ENCODE data around the gene TMEM179B. TPM values are rescaled to one million over a fixed set of nuclear protein-coding genes. Genes with fewer than 3 reads are reported as not detected.

The TMEM179B gene
- total RNA-seq, 1 donor from 2014 or later: 61.9 TPM

DNA sequence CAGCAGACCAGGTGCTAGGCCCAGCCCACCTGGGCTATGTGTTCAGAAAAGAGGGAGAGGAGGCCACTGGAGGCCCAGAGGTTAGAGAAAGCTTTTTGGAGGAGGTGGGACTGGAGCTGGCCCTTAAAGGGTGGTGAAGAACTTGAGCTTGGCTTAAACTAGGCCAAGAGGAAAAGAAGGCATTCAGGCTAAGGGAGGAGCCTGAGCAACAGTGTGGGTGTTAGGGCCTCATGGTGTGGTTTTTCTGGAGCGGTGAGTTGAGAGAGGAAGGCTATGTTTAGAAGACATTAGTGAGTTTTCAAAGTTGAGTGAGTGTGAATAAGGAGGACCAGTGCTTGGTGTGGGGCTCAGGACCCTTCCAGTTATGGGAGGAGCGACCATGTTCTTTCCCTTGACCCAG, 9.8 kb upstream of the TMEM179B start:
- intact Hi-C loops (cut with DNase I): no loop called here
- Histone ChIP-seq H3K4me3 (no peak overlapping the region), H3K9me3 (no peaks in the 10 kb centered on the region), H3K27ac (no peak overlapping the region), H3K4me1 (peaks cover 2% of the 10 kb centered on the region), H3K27me3 (no peaks in the 10 kb centered on the region), H3K36me3 (peaks cover 0 to 31% of the 10 kb centered on the region in 2 donors)
- DNase-seq (ENCODE audit: extremely low spot score in 2 of 2): no peak
- TF ChIP-seq POLR2A (IDR thresholded peaks at IDR 0.05): no peak
- TF ChIP-seq, protein P1, sequence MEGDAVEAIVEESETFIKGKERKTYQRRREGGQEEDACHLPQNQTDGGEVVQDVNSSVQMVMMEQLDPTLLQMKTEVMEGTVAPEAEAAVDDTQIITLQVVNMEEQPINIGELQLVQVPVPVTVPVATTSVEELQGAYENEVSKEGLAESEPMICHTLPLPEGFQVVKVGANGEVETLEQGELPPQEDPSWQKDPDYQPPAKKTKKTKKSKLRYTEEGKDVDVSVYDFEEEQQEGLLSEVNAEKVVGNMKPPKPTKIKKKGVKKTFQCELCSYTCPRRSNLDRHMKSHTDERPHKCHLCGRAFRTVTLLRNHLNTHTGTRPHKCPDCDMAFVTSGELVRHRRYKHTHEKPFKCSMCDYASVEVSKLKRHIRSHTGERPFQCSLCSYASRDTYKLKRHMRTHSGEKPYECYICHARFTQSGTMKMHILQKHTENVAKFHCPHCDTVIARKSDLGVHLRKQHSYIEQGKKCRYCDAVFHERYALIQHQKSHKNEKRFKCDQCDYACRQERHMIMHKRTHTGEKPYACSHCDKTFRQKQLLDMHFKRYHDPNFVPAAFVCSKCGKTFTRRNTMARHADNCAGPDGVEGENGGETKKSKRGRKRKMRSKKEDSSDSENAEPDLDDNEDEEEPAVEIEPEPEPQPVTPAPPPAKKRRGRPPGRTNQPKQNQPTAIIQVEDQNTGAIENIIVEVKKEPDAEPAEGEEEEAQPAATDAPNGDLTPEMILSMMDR (IDR thresholded peaks at IDR 0.05): no peak

DNA sequence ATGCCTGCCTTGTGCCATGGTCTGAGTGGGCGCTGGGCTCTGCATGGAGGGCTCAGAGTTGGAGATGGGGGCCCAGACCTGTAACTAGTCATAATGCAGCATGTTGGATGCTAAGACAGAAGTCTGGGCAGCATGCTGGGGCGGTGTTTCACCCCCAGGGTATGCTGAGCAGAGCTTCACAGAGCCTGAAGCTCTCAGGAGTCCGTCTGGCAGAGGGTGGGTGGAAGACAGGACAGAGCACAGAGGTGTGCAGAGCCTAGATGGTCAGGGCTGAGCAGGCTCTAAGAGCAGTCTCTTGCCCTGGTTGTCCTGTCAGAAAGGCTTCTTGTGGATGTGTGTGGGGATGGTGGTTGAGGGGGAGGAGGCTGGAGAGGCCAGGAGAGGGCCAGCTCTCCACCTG, 8.8 kb upstream of the TMEM179B start:
- Histone ChIP-seq H3K27ac (no peak overlapping the region), H3K36me3 (peaks cover 0 to 31% of the 10 kb centered on the region in 2 donors), H3K4me1 (no peaks in the 10 kb centered on the region), H3K9me3 (no peaks in the 10 kb centered on the region), H3K27me3 (no peaks in the 10 kb centered on the region), H3K4me3 (no peak overlapping the region)
- intact Hi-C loops (cut with DNase I): no loop called here
- no peak for TF ChIP-seq POLR2A (IDR thresholded peaks at IDR 0.05)
- TF ChIP-seq POLR2AphosphoS5 (IDR thresholded peaks at IDR 0.05; ENCODE audit: insufficient read depth in 1 of 2, low read depth in 1 of 2): no peak
- TF ChIP-seq, protein P1 (IDR thresholded peaks at IDR 0.05): no peak
- DNase-seq (ENCODE audit: extremely low spot score in 2 of 2): no peak

DNA sequence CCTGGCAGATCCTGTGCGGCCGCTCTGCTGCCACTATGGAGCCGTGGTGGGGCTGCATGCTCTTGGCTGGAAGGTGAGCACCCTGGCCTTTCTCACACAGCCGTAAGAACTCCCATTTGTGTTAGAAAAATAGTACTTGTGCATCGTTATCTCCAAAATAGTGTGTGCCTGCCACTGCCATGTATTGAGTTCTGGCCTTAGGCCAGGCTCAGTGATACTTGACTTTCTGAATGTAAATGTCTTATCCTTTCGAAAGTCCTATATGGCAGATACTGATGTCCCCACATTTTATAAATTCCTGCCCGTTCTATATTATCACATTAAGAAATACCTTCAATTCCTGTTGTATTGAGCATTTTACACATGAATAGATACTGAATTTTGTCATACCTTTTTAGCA, 4.4 kb upstream of the TMEM179B start:
- intact Hi-C loops (cut with DNase I): loop anchor here (10.0 kb wide), 1 partner anchor 52 kb away; the partner anchor contains the start of genes STX5, TEX54 and WDR74

DNA sequence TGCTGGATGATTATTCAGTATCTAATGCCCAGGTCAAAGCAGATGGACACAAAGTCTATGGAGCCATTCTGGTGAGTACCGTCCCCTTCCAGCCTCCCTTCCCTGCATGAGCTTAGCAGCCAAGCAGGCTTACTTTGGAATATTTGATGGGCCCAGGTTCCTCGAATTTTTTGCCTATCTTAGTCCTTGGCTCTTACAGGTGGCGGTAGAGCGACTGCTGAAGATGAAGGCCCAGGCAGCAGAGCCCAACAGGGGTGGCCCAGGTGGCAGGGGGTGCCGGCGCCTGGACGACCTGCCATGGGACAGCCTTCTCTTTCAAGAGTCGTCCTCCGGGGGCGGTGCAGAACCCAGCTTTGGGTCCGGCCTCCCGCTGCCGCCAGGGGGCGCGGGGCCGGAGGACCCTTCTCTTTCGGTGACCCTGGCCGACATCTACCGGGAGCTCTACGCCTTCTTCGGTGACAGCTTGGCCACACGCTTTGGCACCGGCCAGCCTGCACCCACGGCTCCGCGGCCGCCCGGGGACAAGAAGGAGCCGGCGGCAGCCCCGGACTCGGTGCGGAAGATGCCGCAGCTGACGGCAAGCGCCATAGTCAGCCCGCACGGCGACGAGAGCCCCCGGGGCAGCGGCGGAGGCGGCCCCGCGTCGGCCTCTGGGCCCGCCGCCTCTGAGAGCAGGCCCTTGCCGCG, 741 bp upstream of the TMEM179B start:
- Histone ChIP-seq H3K27ac (peak overlapping the region; percentile 99), H3K4me3 (peak overlapping the region; percentile 87 to 95), H3K36me3 (peaks cover 0 to 6% of the 10 kb centered on the region in 2 donors), H3K9me3 (no peaks in the 10 kb centered on the region), H3K4me1 (peaks cover 46% of the 10 kb centered on the region), H3K27me3 (no peaks in the 10 kb centered on the region)
- intact Hi-C loops (cut with DNase I): loop anchor here (5.0 to 10.0 kb wide), 2 partner anchors 48 to 76 kb away; partner anchors contain the start of genes STX5, TEX54 and WDR74
- DNase-seq (ENCODE audit: extremely low spot score in 2 of 2): no peak
- TF ChIP-seq POLR2A (IDR thresholded peaks at IDR 0.05) (no peak), POLR2AphosphoS5 (IDR thresholded peaks at IDR 0.05; ENCODE audit: insufficient read depth in 1 of 2, low read depth in 1 of 2) (no peak)
- TF ChIP-seq, protein P1 (IDR thresholded peaks at IDR 0.05): peak; percentile 77 to 95 (median 89)

More for the DNA sequence above, 4.4 kb upstream of the TMEM179B start:
- H3K27me3 ChIP-seq: no peaks in the 10 kb centered on the region
- TF ChIP-seq POLR2AphosphoS5 (IDR thresholded peaks at IDR 0.05; ENCODE audit: insufficient read depth in 1 of 2, low read depth in 1 of 2) (no peak), POLR2A (IDR thresholded peaks at IDR 0.05) (no peak)
- TF ChIP-seq, protein P1 (IDR thresholded peaks at IDR 0.05): no peak
- no peak overlapping the region for H3K27ac ChIP-seq
- DNase-seq (ENCODE audit: extremely low spot score in 2 of 2): no peak
- peaks cover 0 to 11% of the 10 kb centered on the region in 2 donors for H3K36me3 ChIP-seq
- H3K9me3 ChIP-seq: no peaks in the 10 kb centered on the region
- no peak overlapping the region for H3K4me3 ChIP-seq
- peaks cover 10% of the 10 kb centered on the region for H3K4me1 ChIP-seq

DNA sequence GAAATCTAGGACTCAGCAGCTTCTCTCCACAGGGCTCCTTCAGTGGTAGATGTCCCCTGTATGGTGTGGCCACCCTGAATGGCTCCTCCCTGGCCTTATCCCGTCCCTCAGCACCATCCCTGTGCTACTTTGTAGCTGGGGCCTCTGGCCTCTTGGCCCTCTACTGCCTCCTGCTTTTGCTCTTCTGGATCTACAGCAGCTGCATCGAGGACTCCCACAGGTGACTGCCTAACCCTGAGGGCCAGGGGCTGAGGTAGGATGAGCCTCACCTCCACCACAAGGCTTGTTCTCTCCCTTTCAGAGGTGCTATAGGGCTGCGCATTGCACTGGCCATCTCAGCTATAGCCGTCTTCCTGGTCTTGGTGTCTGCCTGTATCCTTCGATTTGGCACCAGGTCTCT, 1.8 kb downstream of the TMEM179B start:
- Histone ChIP-seq H3K4me1 (peaks cover 57% of the 10 kb centered on the region), H3K9me3 (no peaks in the 10 kb centered on the region), H3K36me3 (peaks cover 0 to 18% of the 10 kb centered on the region in 2 donors), H3K4me3 (no peak overlapping the region), H3K27me3 (no peaks in the 10 kb centered on the region), H3K27ac (no peak overlapping the region)
- TF ChIP-seq POLR2A (IDR thresholded peaks at IDR 0.05): no peak
- TF ChIP-seq, protein P1 (IDR thresholded peaks at IDR 0.05): no peak
- TF ChIP-seq POLR2AphosphoS5 (IDR thresholded peaks at IDR 0.05; ENCODE audit: insufficient read depth in 1 of 2, low read depth in 1 of 2): no peak
- intact Hi-C loops (cut with DNase I): loop anchor here (5.0 to 10.0 kb wide), 2 partner anchors 46 to 73 kb away; partner anchors contain the start of genes STX5, TEX54 and WDR74
- DNase-seq (ENCODE audit: extremely low spot score in 2 of 2): no peak
